ENCODE results near the gene ZNRF2. TPM values are rescaled to one million over a fixed set of nuclear protein-coding genes. Genes with fewer than 3 reads are reported as not detected.

Gene ZNRF2
- total and polyA plus RNA-seq, 2 of the 13 experiments (the other 11 are each of a cell fraction or from before 2014, with no cell fraction given), result 3.5 to 7.7 TPM

DNA sequence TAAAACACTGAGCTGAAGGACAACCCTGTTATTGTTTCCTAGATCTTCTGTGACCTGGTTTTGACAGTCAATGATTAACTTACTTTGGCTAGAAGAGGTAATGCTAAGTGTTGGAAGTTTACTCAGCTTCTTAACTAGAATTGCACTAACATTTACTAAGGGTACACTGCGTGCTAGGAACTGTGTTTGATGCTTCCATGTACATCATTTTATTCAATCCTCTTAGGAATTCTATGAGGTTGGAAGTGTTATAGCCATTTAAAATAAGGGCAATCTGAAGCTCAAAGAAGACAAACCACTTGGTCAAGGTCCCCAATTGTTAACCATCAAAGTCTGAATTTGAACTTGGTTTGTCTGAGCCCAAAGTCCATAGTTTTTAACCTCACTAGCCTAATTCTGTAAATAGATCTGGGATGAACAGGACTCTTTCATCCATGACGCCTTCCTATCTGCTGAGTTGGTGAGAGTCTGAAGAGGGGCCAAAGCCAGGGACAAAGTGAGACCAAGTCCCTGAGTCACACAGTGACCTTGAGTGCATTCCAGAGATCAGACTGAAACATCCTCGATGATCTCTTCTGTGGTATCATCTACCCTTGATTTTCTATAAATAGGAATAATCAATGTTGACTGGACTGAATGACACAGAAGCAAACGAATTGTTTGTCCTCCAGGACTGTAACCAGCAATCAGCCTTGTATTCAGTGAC, 29.2 kb upstream of the ZNRF2 start (continued):
- TF ChIP-seq SPEN (CRISPR knock-in tag; IDR thresholded peaks at IDR 0.05; ENCODE audit: low read depth), result no peak
- TF ChIP-seq ZBTB39 (CRISPR knock-in tag; IDR thresholded peaks at IDR 0.05), result no peak
- TF ChIP-seq ZNF17 (CRISPR knock-in tag; IDR thresholded peaks at IDR 0.05), result no peak
- TF ChIP-seq PITX1 (CRISPR knock-in tag; IDR thresholded peaks at IDR 0.05), result peak; percentile 84
- TF ChIP-seq, protein P1, sequence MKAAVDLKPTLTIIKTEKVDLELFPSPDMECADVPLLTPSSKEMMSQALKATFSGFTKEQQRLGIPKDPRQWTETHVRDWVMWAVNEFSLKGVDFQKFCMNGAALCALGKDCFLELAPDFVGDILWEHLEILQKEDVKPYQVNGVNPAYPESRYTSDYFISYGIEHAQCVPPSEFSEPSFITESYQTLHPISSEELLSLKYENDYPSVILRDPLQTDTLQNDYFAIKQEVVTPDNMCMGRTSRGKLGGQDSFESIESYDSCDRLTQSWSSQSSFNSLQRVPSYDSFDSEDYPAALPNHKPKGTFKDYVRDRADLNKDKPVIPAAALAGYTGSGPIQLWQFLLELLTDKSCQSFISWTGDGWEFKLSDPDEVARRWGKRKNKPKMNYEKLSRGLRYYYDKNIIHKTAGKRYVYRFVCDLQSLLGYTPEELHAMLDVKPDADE (CRISPR knock-in tag; IDR thresholded peaks at IDR 0.05), result no peak
- TF ChIP-seq ZNF740 (CRISPR knock-in tag; IDR thresholded peaks at IDR 0.05), result no peak
- no peak for TF ChIP-seq KLF13 (CRISPR knock-in tag; IDR thresholded peaks at IDR 0.05)
- TF ChIP-seq ZFP82 (CRISPR knock-in tag; IDR thresholded peaks at IDR 0.05; ENCODE audit: borderline replicate concordance), result no peak
- peak; percentile 82; the same call in 1 of the 2 replicates for TF ChIP-seq RXRA (CRISPR knock-in tag; IDR thresholded peaks at IDR 0.05)
- no peak for TF ChIP-seq PBX2 (CRISPR knock-in tag; IDR thresholded peaks at IDR 0.05)
- peak; percentile 40; the same call in 1 of the 2 replicates for TF ChIP-seq ELF1 (CRISPR knock-in tag; IDR thresholded peaks at IDR 0.05)
- no peak for TF ChIP-seq RBM39 (IDR thresholded peaks at IDR 0.05; ENCODE audit: low read depth, low read length, poor library complexity, severe bottlenecking)
- TF ChIP-seq FOXM1 (CRISPR knock-in tag; IDR thresholded peaks at IDR 0.05), result no peak
- TF ChIP-seq PTBP1 (IDR thresholded peaks at IDR 0.05; ENCODE audit: low read depth, low read length, poor library complexity, severe bottlenecking), result no peak
- TF ChIP-seq ARID2 (CRISPR knock-in tag; IDR thresholded peaks at IDR 0.05; ENCODE audit: borderline replicate concordance), result no peak
- TF ChIP-seq GRHL1 (CRISPR knock-in tag; conservative IDR thresholded peaks at IDR 0.05), result no peak
- TF ChIP-seq, protein P2, sequence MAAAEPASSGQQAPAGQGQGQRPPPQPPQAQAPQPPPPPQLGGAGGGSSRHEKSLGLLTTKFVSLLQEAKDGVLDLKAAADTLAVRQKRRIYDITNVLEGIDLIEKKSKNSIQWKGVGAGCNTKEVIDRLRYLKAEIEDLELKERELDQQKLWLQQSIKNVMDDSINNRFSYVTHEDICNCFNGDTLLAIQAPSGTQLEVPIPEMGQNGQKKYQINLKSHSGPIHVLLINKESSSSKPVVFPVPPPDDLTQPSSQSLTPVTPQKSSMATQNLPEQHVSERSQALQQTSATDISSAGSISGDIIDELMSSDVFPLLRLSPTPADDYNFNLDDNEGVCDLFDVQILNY (CRISPR knock-in tag; conservative IDR thresholded peaks at IDR 0.05), result no peak
- TF ChIP-seq BCL6 (CRISPR knock-in tag; IDR thresholded peaks at IDR 0.05), result peak; percentile 97
- TF ChIP-seq ZNF598 (CRISPR knock-in tag; IDR thresholded peaks at IDR 0.05; ENCODE audit: borderline replicate concordance), result no peak
- TF ChIP-seq ZNF296 (CRISPR knock-in tag; conservative IDR thresholded peaks at IDR 0.05), result no peak
- peak; percentile 53; the same call in 1 of the 2 replicates for TF ChIP-seq ZSCAN20 (CRISPR knock-in tag; IDR thresholded peaks at IDR 0.05; ENCODE audit: borderline replicate concordance)
- no peak for TF ChIP-seq THAP11 (CRISPR knock-in tag; IDR thresholded peaks at IDR 0.05)
- TF ChIP-seq NAIF1 (CRISPR knock-in tag; IDR thresholded peaks at IDR 0.05; ENCODE audit: borderline replicate concordance), result no peak

Data from HepG2 (cell line).